GM18907 (cell line): ENCODE data around the gene WNT10A.

Source experiments
- ATAC-seq: cut with Tn5 transposase; IDR thresholded peaks from one replicate; pipeline ENCODE4 v1.9.1; 2021; ENCODE audit warnings: mild to moderate bottlenecking, moderate library complexity; ENCODE audit not compliant: unreplicated experiment

WNT10A gene

DNA sequence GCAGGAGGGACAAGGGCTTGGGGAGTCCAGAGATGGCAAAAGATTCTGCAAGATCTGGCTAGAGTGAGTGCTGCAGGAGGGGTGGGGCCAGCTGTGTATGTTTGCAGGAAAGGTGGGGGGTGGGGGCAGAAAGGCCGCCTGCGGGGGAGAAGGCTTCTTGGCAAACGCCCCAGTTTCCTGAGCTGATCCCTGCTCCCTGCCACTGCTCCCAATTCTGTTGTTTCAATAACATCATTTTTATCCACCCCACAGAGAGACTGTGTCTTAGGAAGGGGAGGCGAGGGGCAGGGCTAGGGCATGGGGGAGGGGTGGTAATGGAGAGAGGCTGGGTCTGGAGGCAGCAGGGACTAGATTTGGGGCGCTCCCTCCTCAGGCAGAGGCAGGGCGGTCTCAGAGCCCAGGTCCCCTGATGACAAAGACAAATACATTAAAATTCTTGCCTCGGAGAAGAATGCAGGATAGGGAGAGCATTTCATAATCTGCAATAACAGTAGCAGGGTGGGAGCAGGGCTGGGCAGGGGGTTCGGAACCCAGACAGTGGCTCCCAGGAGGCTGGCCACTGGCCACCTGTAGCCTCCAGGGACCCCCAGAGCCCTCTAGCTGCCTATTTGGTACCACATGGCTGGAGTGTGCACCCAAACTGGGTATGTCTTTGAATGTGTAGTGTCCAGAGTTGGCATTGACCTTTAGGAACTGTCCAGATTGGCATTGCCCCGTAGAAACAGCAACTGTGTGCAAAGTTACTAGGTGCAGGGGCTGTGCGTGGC is 23.1 kb upstream of the WNT10A start:
- no peak for ATAC-seq

- ATAC-seq = no peak
Observed at GRCh38 chr2:218858138-218858445, 22.6 kb upstream of the WNT10A start.

DNA sequence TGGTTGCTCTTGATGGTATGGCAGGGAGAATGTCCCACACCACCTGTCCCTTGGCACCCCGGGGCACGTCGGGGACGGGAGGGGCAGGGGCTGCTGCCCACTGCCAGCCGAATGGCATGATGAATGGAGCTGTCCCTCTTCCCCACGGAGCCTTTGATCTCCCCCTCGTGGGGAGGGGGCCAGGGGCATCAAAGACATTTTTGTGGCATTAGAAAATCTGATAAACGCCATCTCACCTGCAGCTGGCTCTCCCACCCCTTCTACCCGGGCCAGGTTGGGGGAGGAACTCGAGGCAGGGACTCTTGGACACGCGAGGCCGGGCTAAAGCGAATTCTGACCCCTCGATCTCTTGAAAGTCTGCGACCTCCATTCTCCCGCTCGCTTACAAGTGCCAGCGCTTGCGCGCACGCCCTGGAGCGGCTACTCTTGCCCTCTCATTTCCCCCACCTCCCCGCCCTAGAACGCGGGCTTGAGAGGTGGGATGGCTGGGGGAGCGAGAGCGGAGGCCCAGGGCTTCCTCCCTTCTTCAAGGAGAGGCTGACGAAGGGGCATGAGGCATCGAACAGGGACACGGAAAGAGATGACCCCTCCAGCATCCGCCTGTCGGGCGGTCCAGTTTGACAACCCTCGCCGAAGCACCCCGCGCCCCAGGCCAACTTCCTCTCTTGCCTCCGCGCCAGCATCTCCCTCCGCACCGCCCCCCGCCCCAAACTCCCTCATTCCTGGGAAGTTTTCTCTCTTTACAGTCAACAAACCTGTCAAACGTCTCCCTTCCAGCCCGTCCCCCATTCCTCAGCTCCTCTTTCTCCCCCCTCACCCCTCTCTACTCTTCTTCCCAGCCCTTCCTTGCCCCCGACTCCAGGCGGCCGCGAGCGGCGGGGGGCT is 21.7 kb upstream of the WNT10A start:
- ATAC-seq = no peak

DNA sequence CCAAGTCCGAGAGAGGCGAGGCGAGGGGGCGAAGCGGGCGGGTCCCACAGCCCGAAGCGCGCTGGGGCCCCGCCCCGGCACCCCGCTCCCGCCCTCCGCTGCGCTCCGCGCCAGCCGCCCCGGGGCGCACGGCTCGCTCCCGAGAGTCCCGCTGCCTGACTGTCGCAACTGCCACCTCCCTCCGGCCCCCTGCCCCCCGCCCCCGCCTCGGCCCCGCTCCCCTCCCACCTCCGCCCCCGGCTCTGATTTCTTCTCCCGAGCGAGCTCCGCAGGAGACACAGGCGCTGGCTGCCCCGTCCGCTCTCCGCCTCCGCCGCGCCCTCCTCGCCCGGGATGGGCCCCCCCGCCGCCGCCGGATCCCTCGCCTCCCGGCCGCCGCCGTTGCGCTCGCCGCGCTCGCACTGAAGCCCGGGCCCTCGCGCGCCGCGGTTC is 21.1 kb upstream of the WNT10A start, which contains the start of gene WNT6:
Gene WNT6, plus strand, starts transcription at position 250 of the 432 bp plus-strand sequence. CDS start 233 bp downstream, outside the sequence.
- no peak for ATAC-seq

DNA sequence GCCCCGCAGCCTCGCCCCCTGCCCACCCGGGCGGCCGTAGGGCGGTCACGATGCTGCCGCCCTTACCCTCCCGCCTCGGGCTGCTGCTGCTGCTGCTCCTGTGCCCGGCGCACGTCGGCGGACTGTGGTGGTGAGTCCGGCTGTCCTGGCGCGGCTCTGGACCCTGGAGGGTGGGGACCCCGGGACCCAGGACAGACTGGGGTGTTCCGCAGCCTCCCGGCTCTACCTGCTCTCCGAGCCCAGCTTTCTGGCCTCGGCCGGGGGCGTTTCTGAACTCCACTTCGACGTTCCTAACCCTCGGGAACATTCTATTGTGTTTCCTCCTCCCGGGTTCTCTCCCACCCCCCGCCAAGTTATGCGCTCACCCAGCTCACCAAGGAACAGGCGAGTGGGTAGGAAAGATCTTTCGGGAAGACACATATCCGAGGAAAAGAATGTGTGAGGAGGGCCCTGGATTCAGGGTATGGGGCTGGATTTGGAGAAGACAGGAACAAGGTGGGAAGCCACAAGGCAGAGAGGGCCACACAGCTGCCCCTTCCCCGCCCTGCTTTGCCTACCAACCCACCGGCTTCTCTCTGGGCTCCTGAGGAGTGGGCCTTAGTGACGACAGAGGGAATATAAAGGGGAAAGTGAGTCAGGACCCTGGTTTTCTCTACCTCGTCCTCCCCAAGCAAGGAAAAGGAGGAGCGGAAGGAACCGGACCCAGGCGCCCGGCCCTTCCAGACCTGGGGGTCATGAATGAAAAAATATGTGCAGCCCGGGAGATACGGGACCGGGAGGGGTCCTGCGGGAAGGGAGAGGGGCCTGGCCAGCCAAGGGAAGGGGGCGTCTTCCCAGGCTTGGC is 20.4 kb upstream of the WNT10A start:
- no peak for ATAC-seq

GRCh38 chr2:218860950-218861381 is 19.7 kb upstream of the WNT10A start:
- no peak for ATAC-seq

DNA sequence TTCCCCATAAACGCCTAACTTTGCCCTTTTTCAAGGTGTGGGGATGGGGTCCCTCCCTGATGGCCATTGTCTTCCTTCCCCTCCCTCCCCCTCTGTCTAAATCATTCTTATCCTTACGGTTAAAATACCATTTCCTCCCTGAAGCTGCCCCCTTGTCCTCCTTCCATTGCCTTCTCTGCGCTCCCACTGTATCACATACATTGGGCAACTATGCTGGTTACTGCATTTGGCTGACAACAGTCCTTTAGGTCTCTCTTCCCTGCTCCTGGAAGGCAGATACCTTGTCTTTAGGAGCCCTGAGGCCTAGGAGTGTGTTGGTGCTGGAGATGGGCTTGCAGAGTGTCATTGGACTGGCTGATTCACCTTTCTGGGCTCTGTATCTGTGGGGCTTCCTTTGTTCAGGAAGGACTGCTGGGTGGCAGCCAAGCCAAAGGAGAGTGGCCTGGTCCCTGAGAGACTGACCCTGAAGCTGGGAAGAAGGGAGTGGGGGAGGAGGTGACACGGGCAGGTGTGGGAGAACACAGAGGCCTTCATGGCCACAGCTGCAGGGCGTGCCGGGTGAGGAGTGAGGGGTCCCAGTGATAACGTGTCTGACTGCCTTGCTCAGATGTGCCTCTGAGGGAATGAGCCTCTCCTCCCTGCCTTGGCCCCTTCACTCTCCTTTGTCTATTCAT is 18.9 kb upstream of the WNT10A start:
- no peak for ATAC-seq

GRCh38 chr2:218863021-218863520 is 17.6 kb upstream of the WNT10A start:
- ATAC-seq = no peak

DNA sequence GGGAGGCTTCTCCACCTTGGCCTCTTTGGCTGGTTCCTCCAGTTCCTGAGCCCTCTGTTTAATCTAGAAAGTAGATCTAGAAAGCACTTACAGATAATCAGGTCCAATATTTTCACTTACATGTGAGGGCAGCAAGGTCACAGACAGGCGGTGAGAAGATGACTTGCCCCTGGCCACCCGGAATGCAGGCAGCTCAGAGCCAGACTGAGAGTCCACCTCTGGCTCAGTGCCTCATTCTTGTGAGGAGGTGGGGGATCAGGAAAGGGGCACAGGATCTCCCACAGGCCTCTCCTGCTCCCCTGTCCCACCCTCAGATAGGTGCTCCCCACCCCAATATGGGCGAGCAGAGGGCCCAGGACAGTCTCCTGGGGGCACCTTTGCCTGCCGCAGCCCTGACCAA is 15.3 kb upstream of the WNT10A start:
- ATAC-seq = no peak

GRCh38 chr2:218865999-218866398 is 14.7 kb upstream of the WNT10A start:
- no peak for ATAC-seq

DNA sequence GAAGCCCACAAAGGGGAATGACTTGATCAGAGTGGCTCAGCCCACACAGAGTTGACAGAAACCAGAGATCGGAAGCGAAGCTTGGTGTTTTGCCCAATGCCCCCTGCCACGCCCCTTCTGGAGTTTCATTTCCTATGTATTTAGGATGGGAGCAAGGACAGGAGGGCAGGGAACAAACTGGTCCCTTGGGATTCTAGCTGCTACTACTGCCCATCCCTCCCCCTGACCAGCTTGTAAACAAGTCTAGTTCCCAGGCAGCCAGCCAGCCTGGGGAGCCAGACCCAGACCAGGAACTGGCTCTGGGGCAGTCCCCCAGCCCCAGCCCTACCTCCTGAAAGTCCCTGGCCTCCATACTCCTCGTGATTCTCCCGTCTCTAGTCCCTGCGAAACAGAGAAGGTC is 12.8 kb upstream of the WNT10A start:
- ATAC-seq = no peak

GRCh38 chr2:218869064-218869463 is 11.6 kb upstream of the WNT10A start:
- no peak for ATAC-seq

- no peak for ATAC-seq
Observed at GRCh38 chr2:218870984-218871344, 9.7 kb upstream of the WNT10A start.

GRCh38 chr2:218871345-218872302 is 9.0 kb upstream of the WNT10A start:
- ATAC-seq = no peak

DNA sequence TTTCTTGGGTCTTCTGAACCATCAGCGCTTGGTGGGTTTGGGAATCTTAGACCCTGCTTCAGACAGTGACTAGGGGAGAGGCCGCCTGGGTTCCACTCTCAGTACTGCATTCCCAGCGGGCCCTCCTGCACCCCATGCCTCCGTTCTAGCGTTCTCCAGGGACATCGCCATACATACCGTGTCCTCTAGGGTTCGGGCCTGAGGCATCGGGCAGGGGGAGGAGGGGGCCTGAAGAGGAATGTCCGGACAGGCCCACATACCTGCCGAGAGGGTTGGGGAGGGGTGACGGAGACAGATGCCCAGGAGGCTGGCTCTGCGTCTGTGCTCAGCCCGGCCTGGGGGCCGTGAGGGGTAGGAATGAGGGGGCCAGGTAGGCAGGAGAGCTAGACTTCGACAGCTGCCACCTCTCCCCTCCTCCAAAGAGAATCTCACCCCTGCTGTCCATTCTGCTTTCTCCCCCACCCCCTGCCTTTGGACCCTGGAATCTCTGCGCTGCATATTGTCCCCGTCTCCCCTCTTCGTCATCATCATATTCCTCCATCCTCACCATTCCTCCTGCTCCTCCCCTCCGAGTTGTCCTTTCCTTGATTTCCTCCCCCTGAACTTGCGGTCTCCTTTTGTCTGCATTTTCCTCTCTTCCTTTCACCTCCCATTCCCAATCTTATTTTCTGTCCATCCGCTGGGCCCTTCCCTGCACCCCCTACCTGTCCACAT is 7.8 kb upstream of the WNT10A start:
- no peak for ATAC-seq

GRCh38 chr2:218873359-218874194 is 7.1 kb upstream of the WNT10A start:
- ATAC-seq = no peak

DNA sequence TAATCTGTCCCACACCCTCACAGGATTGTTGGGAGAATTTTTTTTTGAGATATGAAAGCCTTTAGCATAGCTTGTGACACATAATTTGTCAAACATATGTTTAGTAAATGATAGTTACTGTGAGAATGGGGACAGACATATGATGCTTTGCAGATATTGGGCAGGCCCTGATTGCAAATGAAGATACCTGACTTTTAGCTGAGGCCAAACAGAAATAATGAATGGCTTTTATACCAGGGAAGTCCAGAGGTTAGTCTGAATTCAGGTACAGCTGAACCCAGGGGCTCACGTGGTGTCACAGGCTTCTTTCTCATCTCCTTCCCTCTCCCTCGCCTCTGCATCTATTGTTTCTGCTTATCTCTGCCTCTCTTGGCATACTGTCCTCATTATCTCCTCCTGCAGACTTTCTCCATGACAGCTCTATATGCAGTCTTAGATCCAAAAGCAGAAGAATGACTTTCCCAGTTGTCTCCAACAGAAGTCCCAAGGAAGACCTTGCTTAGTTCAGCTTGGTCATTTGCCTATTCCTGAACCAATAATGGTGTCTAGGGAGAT is 4.9 kb upstream of the WNT10A start:
- ATAC-seq = no peak
